Ramos (cell line): ENCODE results near the gene MID1.

Experiments
- in situ Hi-C: fragments of 300-500 bp; cut with MboI; formaldehyde crosslinking; loops from one replicate; pipeline ENCODE4 v1.14.3; 2022; ENCODE audit warnings: low sequenced_read_pairs; ENCODE audit not compliant: unreplicated experiment

MID1 gene, protein sequence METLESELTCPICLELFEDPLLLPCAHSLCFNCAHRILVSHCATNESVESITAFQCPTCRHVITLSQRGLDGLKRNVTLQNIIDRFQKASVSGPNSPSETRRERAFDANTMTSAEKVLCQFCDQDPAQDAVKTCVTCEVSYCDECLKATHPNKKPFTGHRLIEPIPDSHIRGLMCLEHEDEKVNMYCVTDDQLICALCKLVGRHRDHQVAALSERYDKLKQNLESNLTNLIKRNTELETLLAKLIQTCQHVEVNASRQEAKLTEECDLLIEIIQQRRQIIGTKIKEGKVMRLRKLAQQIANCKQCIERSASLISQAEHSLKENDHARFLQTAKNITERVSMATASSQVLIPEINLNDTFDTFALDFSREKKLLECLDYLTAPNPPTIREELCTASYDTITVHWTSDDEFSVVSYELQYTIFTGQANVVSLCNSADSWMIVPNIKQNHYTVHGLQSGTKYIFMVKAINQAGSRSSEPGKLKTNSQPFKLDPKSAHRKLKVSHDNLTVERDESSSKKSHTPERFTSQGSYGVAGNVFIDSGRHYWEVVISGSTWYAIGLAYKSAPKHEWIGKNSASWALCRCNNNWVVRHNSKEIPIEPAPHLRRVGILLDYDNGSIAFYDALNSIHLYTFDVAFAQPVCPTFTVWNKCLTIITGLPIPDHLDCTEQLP

DNA sequence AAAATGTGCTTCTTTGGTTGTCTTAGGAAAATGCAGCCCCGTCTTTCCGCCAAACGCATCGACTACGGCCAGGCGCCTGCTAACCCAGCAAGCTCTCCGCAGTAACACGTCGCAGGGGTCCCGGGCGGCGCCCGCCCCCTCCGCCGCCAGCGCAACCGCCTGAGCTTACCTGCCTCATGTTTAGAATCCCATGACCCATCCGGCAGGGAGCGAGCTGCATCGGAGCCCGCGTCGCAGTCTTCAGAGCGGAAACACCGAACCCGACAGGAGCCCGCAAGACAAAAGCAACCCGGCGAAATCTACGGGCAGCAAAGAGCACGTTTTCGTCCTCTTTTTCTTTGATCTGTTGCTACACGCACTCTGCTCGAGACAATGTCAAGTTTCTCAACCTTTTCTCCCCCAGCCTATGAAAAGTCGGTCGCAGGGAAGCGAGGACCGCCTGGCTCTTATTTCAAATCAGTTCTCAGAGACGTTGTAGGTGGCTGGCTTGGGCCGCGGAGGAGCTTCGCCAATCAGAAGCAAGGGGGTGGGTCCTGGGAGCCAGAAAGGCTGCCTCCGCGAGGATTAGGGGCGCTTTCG, at the start of gene MID1:
Gene MID1, minus strand, starts transcription at position 465 of the 579 bp plus-strand sequence. CDS start 53,038 bp downstream, outside the sequence.
- in situ Hi-C loops = loop anchor here (25.0 kb wide), 2 partner anchors 433 to 633 kb away; no protein-coding TSS in a partner anchor

DNA sequence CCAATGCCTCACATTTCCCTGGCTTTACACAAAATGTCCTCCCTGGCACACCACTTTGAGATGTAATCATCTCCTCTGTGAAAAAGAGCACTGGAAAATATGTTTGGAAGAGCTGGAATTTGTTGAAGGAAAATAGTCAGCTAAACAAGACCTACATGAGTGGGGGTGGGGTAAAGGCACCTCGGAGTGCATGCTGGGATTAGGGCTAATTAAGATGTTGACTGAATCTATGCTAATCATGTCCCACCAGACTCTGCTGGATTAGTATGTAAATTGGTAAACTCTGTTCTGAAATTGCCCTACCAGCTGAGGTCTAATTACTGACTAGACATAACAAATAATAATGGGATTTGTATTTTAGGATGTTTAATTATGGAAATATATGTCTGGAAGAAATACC, 46.8 kb upstream of the MID1 start:
- in situ Hi-C loops = no loop called here

DNA sequence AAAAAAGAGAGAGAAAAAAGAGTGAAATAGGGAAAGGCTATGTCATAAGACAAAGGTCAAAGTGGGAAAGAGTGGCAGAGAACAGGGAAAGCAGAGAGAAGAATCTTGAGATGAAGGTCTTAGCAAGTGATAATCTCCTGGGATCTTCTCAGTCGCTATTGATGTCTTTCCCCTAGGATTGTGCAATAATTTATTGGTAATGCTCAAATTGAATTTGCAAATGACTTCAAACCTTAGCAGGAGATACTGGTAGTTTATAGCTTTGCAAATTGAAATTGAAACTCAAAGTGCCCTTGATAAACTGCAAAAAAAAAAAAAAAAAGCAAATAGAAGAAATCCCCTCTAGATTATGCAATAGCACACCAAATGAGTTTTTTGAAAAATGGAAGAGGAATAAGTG, 45.7 kb upstream of the MID1 start:
- in situ Hi-C loops = no loop called here

DNA sequence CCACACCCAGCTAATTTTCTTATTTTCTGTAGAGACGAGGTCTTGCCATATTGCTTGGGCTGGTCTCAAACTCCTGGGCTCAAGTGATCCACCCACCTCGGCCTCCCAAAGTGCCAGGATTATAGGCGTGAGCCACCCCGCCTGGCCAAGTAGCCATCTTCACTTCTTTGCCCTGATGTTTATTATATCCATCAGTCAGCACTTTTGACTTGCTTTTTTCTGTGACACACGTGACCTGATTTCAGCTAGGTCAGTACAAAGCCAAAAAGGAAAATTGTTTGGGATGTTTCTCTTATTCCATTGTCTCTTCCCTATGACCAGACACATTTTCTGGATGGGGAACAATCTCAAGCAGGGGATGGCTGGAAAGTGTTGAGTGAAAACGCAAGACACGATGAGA, 45.3 kb upstream of the MID1 start:
- in situ Hi-C loops = no loop called here

DNA sequence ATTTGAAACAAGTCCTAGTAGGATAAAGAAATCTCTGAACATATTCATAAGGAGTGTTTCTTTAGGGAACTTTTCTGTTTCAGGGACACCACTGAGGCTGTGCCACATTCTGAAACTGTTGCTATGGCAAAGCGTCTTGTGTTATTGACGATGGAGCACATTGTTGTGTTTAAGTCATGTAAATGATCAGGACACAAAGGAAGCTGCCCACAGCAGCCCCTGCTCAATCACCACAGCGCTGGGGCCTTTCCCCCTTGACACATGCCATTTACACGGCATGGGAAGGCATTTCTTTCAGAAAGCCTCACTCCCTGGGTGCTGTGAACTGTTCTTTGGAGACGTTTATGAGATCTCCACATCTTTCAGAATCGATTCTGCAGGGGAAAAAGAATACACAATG, 39.8 kb upstream of the MID1 start:
- in situ Hi-C loops = no loop called here

DNA sequence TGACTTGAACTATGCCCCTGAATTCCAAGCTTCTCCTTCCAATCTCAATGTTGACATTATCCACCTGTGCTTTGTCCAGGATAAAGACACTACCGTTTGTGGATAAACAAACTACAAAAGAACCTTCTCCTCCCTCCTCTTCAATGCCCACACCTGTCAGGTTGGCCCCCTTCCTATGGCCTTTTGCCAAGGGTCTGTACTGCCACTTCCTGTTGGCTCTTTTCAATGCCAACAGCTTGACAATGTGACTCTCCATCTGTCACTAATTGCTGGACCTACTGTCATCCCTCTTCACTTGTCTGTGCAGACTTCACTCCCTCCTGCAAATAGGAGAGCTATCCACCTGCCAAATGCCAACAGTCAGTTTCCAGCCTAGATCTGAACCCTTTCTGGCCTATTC, 35.8 kb upstream of the MID1 start:
- in situ Hi-C loops = no loop called here

DNA sequence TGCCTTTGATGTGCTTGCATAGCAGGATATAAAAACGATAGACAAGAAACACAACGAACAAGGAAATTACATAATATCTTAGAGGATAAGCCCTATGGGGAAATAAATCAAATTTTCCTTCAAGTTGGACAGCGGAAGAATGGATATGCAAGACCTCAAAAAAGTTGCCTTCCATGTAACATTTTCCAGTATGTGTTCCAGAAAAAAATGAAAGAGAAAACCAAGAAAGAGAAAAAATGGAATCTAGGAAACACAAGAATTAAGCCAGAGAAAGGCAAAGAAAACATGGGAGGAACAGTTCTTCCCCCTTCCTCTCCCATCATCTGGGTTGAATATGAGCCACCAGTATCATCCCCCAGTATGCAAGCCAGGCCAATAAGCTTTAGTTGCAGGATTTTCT, 34.6 kb upstream of the MID1 start:
- in situ Hi-C loops = no loop called here

DNA sequence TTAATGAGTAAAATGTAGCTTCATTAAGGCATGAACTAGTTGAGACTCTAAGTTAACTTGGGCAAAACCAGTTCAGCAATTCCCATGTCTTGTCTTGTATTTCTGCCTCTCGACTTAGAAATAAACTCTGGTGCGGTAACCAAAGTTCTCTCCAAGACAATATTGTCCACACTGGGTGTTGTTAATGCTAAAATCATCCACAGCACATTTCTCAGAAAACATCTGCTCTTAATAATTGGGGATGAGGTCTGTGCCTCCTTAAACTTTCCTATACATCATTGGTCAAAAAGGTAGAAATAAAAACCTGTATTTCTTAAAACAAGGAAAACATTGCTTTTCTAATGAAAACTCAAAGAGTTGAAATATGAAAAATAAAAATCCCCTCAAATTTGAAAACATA, 32.9 kb upstream of the MID1 start:
- in situ Hi-C loops = no loop called here

DNA sequence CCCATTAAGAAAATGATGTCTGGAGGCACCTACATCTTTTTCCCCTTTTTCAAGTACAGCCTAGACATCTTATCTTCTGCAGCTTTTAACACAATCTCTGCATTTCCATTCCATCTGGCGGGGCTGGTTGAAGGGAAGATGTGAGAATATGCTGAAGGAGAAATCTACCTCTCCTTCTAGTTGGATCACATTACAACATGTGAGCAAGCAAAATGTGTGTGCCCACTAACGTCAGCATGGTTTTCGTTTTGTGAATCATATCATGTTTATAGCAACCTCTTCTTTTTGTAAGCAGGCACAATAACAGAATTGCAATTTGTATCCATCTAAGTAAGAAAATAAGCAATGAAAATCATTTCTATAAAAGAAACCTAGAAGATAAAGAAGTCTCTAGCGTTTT, 28.9 kb upstream of the MID1 start:
- in situ Hi-C loops = no loop called here

DNA sequence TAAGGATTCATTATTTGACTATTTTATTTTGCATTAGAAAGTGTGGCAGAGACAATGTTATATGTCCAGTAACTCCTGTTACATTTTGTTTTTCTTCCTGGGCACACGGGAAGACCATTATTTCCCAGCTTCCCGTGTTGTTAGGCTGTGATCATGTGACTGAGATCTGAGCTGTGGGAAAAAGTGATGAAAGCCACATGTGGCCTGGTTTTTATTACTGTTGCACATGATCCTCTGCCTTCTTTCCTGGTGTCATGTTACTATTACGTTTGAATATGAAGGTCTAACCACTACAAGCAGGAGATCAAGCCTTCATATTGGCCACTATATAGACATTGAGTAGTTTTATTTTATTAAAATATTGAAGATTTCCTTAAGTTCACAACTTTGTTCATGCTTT, 28.2 kb upstream of the MID1 start:
- in situ Hi-C loops = no loop called here

DNA sequence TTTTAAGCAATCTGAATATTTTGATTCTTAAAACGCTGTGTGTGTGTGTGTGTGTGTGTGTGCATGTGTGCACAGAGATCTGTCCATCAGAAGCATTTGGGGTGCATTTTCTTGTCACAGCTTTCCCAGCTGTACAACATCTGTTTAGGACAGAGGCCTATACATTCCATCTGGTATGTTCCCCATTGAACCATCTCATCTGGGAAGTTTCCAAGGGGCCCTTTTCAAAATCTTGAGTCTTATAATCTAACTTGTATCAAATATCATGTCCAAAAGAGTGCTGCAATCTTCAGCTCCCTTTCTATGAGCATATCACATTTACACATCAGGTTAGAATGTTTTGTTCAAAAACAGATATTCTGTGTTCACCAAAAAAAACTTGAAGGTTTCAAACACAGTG, 16.5 kb upstream of the MID1 start:
- in situ Hi-C loops = no loop called here

DNA sequence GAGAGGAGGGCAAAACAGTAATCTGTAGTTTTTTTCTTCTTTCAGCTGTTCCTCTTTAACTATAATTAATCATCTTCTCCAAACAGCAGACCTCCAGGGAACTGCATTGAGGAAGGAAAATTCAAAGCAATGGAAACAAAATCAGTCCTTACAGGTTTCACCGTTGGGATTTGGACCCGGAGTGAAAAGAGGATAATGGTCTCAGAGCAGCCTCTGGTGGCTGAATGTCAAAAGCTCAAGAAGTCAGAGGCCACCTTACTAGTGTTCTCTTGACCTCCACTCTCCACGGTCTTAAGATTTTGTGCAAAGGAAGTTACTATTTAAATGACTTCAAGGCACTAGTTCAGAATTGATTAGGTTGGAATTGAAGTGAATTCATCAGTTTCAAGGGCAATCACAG, 16.0 kb upstream of the MID1 start:
- in situ Hi-C loops = no loop called here

DNA sequence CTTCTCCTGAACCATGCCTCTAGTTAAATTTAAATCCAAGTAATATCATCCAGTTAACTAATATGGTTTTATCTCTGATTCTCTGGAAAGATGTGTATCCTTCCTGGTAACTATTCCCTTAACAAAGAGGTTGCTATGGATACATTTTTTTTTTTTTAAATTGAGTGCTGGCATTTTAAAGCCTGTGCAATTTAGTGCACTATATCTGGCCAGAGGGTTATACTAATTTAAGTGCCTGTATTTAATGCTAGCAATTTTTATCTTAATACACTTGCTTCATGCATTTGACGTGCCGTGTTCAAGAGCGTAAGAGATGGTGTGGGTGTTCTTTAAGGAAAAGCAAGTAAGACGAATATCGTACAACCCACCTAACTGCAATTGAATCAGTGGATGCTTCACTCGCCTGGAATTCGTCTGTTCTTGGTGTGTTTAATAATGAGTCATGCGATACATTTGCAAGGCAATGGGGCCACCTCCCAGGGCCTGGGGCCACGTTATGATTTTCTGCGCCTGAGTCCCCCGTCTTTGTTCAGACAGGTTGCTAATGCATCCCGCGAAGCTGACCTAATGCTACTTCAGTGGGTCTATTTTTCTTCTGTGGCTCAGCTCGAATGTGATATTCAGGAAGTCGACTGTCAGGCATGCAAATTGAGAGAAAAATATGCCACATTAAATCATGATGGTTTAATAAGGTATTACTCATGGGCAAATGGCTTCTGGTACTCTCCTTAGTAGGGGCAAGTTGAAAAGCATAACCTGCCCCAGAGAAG, 14.2 kb upstream of the MID1 start:
- in situ Hi-C loops = no loop called here

DNA sequence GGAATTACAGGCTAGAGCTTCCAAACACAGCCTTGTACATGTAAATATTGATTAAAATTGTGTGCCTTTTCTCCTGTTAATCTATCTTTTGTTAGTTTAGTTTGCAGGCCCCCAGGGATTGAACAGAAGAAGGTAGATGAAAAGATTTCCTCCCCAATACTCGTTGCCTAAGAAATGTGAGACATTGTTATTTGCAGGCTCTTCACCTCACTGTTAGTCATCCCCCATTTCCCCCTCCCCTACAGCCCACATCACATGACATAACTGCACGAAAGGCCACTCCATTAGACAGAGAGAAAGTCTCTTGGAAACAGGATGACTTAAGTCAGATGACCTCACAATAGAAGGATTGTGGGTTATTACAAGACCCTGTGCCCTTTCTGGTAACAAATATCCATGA, 13.3 kb upstream of the MID1 start:
- in situ Hi-C loops = no loop called here

DNA sequence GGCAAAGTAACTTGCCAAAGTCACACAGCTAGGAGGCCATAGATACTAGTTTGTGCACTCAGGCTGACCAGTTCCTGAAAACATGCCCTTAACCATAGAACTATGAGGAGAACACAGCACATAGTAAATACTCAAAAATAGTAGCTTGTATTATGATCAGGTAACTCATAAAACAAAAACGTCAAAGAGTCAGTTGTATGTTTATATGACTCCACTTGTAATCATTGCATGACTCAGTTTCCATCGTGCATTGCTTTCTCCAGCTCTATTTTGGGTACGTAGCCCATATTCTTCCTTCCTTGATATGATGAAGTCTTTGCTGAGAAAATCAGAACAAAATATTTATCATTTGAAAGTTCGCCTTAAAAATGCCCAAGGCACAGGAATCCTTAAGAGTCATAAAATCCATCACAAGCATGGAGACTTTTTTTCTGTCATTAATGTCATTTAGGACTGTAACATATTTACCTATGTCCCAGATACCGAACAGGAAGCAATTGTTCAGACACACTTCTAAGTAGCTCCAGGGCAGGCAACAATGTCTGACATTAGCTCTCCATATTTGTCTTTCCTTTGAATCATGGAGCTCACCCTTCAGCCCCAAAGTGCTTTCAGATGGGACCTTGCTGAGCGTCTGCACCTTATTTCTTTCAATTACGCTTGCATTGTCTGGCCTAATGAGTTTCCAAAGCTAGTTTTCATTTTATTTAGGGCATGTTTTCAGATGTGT, 11.2 kb upstream of the MID1 start:
- in situ Hi-C loops = no loop called here

DNA sequence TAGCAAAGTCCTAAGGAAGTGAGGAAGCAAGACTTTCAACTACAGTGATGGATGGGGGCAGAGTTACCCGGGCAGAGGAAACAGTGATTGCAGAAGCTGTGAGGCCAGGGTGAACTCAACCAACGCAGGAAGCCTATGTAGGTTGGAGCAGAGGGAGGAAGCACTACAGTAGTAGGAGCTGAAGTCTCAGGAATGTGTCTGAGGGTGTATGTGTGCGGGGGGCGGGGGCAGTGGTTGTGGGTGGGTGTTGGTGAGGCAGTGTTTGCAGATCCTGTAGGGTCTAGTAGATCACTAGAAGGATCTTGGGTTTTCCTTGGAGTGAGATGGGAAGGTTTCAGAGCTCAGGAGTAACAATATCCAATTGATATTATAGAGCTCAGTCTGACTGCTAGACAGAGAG, 9.9 kb upstream of the MID1 start:
- in situ Hi-C loops = no loop called here

DNA sequence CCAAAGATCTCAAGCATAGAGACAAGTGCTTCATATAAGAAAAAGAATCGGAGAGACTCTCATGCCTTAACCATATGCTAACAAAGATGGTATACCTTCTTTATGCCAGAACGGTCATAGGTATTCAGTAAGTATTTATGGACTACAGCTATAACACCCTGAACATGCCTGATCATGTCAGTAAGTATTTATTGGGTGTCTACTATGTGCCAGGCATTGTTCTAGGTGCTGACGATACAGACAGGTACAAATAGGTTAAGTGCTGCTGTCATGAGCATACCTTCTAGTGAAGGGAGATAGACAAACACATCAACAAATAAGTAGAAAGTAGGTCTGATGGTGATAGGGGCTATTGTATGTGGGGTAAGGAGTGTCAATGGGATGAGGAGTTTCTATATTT, 9.5 kb upstream of the MID1 start:
- in situ Hi-C loops = no loop called here

DNA sequence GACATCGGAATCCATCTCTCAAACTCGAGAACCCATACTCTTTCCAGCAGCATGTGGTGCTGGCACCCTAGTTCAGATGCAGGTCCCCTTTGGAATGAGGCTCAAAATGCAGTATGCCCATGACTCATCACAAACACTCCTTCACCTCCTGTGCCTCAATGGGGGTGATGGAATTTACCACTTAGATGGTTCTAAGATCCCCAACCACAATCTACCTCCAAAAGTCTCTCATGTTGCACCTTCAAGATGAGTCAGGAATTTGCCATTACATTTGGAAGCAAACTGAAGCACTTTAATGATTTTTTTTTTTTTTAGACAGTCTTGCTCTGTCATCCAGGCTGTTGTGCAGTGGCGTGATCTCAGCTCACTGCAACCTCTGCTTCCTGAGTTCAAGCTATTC, 8.5 kb upstream of the MID1 start:
- in situ Hi-C loops = no loop called here

DNA sequence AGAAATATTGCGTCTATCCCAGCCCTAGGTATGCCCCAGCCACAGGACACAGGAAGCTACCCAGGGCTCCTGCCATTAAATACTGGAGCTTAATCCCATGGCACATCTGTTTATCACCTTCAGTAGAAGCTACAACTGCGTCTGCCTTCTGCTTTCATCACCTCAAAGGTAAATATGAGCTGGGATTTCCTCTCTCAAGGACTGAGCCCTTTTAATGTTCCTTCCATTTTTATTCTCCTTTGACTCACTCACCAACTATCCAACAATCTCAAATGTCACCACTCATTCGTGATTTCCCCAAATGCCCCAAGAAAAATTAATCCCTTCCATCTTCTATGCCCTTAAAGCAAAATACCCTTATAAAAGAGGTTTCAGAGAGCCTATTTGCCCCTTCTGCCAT, 1.8 kb upstream of the MID1 start:
- in situ Hi-C loops = loop anchor here (25.0 kb wide), 2 partner anchors 435 to 635 kb away; no protein-coding TSS in a partner anchor

DNA sequence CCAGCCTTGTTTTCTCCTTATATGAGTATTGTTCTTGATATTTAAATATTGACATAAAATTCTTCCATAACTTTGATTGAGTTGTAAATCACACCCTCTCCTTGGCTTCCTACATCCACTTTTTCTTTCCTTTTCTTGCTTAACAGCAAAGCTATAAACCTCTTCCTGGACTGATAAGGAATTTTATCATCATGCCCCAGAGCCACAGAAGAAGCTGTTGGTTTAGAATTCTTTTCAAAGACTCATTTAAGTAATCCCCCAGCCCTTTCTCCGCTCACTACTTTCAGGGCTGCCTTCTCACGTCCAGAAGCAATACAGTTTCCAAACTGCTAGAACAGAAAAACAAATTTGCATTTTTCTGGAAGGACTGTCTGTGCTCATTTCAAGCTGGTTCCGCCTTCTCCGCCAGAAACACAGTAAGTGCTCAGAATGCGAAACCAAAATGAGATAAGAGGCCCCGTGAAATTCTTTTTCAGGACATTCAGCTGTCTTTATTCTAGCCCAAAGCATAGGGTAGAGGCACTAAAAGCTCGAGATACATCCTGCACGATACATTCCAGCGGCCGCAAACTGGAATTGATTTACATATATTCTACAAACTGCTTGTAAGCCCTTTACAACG, 849 bp downstream of the MID1 start:
- in situ Hi-C loops = loop anchor here (25.0 kb wide), 2 partner anchors 432 to 632 kb away; no protein-coding TSS in a partner anchor
